Measurements from ENCODE around the gene POLD3. TPM values are rescaled to one million over a fixed set of nuclear protein-coding genes. Genes with fewer than 3 reads are reported as not detected.

POLD3 gene
- total and polyA plus RNA-seq, 2 of the 8 experiments (the other 6 are each of a cell fraction or from before 2014, with no cell fraction given), result 18.1 to 29.3 TPM

Small RNAs within 50 kb of the gene (small RNA-seq; reads per million reads assigned to genes)
- gene RANP3 (ENCODE audit: insufficient read depth) (not detected), gene RN7SKP297 (ENCODE audit: insufficient read depth) (not detected)

Other genes with a start within 250 kb of the POLD3 start
- gene PGM2L1, start 194.1 kb upstream of the POLD3 start, total RNA-seq (2021; fragmentation: NEBNext Ultra II Directional; extraction: Animal tissue kit (Norgen Biotek cat#: 25700)), result 40.0 and 42.7 TPM in 2 replicates
- gene PGM2L1, start 194.1 kb upstream of the POLD3 start, polyA plus RNA-seq (2011; rRNA removed), result 5.0 and 5.5 TPM in 2 replicates
- 2.8 and 3.5 TPM in 2 replicates for gene KCNE3, start 125.0 kb upstream of the POLD3 start, total RNA-seq (2021; fragmentation: NEBNext Ultra II Directional; extraction: Animal tissue kit (Norgen Biotek cat#: 25700))
- gene KCNE3, start 125.0 kb upstream of the POLD3 start, polyA plus RNA-seq (2011; rRNA removed), result 1.9 and 4.1 TPM in 2 replicates
- 6.4 and 7.7 TPM in 2 replicates for gene LIPT2, start 98.9 kb upstream of the POLD3 start, total RNA-seq (2021; fragmentation: NEBNext Ultra II Directional; extraction: Animal tissue kit (Norgen Biotek cat#: 25700))
- gene LIPT2, start 98.9 kb upstream of the POLD3 start, polyA plus RNA-seq (2011; rRNA removed), result 16.4 and 16.7 TPM in 2 replicates
- 0.25 and 0.48 TPM in 2 replicates for gene CHRDL2, start 138.8 kb downstream of the POLD3 start, total RNA-seq (2021; fragmentation: NEBNext Ultra II Directional; extraction: Animal tissue kit (Norgen Biotek cat#: 25700))
- 0.26 and 0.49 TPM in 2 replicates for gene CHRDL2, start 138.8 kb downstream of the POLD3 start, polyA plus RNA-seq (2011; rRNA removed)
- gene RNF169, start 156.3 kb downstream of the POLD3 start, total RNA-seq (2021; fragmentation: NEBNext Ultra II Directional; extraction: Animal tissue kit (Norgen Biotek cat#: 25700)), result 12.1 and 12.5 TPM in 2 replicates
- 2.1 and 3.6 TPM in 2 replicates for gene RNF169, start 156.3 kb downstream of the POLD3 start, polyA plus RNA-seq (2011; rRNA removed)